ENCODE measurements around the gene GAL3ST2.
"Not testable (repeated sequence)": the region's sequence is repeated elsewhere in the genome, so short reads cannot be mapped to it uniquely, and the experiment has no call there.

GAL3ST2 gene

DNA sequence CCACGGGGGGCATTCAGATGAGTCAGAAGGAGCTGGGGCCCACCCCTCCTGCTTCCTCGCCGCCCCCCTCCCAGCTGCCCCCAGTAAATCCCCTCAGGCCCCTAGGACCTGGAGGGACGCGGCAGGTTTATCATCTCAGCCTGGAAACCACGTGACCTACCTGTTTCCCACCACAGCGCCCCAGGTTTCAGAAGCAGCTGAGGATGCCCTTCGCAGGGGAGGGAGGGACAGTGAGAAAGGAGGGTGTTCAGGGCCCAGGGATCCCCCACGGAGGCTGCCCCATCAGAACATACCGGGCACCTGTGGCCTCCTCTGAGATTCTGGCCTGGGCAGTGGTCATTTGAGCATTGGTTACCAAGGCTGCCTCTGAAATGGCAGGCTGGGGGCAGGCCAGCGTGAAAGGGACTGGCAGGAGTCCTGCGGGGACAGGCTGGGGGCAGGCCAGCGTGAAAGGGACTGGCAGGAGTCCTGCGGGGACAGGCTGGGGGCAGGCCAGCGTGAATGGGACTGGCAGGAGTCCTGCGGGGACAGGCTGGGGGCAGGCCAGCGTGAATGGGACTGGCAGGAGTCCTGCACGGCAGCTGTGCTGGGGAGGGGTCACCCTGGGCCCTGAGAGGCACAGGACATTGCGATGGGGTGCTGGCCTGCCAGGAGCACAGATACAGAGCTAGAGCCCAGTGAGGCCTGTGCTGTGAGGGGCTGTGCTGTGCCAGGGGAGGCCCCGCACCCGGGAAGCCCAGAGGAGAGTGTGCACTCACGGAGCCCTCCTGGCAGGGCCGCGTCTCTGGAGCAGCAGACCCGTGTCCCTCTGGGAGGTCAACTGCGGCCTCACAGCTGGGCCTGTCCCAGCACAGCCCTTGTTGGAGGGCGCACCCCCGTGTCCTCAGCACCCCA is 33.9 kb downstream of the GAL3ST2 start:
- DNase-seq, result no peak

DNA sequence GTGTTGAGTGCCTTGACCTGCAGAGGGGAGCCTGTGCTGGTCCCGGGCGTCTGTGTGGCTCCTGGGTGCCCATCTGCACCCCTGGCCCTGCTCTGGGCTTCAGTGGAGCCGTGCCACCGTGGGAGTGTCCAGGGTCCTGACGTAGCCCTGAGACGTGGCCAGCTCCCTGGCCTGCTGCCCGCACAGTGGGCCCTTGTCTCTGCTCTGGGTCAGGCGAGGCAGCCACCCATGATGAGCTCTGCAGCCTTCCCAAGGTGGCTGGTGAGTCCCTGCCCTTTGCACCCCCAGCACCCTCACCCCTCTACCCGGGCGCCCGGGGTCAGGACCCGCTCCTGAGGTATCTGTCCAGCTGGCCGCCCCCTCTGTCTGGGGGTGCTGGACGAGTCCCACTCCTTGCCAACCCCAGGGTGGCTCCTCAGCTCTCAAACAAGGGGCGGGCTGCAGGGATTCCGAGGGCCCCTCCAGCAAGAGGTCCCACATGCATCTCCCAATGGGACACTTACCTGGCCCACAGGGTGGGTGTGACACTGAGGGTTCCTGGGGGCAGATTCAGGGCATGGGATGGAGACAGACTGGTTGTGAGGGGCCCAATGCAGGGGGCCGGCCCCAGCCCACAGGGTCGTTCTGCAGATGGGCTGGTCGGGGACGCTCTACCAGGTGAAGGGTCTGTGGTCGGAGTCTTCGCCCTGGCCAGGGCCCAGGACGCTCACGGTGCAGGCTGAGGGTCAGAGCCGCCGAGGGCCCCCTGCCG is 34.8 kb downstream of the GAL3ST2 start:
- DNase-seq, result no peak

DNA sequence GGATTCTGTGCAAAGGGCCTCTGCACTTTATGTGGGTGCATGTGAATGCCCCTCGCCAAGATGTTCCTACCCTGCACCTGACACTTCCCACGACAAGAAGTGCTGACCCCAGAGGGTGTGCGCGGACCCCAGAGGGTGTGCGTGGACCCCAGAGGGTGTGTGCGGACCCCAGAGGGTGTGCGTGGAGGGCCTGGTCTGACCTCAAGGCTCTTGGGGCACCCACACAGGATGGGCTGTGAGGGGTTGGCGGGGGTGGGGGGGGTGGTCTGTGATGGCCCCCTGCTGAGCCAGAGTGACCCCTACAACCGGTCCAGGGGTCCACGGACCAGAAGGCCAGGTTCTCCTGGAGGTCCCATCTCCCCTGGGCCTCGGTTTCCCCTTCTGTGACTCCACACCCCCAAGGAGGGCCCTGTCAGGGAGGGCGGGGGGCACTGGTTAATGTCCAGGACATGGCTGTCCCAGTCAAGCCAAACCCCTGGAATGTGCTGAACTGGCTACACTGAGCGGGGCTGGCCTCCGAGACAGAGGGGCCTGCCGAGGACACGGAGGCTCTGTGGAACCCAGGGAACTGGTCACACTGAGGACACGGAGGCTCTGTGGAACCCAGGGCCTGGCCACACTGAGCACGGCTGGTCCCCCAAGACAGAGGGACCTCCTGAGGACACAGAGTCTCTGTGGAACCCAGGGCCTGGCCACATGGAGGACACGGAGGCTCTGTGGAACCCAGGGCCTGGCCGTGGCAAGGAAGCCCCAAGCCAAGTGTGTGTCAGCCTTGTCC is 35.5 kb downstream of the GAL3ST2 start:
- no peak for DNase-seq

DNA sequence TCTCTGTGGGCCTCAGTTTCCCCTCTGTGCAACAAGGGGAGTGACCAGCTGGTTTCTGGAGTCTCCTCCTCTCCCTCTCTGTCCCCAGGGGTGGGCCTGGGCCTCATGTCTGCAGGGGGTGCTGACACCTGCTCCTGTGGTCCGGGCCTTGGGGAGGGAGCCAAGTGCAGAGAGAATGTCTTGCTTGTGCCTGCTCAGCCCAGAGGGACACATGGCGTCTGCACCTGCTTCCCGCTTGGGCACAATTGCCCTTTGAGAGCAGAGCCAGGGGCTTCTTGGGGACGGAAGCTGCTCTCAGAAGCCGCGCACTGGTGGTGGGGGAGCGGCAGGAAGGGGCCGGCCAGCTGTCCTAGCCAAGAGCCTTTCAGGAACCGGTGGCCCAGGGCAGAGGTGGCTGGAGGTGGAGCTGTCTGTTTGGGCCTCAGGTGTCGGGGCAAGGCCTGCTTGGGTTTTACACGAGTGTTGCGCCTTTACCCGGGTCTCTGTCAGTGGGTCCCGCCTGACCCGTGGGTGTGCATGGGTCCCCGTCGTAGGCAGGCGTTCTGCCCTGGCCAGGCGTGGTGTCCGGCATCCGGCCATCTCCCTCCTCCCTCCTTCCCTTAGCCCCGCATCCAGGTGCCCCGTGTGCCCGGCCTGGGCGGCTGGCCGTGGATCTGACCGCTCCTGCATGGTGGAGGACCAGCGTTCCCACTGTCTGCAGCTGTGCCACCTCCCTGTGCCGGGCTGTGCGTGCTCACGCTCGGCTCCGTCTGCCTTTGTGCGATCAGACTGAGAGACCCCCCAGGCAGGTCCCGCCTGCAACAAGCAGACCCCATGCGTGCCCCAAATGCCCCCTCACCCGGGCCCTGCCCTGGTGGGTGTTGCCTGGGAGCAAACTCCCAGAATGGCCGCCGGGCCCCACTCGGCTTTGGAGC is 36.4 kb downstream of the GAL3ST2 start:
- peak in 1 of 2 experiments; percentile 26 for DNase-seq

DNA sequence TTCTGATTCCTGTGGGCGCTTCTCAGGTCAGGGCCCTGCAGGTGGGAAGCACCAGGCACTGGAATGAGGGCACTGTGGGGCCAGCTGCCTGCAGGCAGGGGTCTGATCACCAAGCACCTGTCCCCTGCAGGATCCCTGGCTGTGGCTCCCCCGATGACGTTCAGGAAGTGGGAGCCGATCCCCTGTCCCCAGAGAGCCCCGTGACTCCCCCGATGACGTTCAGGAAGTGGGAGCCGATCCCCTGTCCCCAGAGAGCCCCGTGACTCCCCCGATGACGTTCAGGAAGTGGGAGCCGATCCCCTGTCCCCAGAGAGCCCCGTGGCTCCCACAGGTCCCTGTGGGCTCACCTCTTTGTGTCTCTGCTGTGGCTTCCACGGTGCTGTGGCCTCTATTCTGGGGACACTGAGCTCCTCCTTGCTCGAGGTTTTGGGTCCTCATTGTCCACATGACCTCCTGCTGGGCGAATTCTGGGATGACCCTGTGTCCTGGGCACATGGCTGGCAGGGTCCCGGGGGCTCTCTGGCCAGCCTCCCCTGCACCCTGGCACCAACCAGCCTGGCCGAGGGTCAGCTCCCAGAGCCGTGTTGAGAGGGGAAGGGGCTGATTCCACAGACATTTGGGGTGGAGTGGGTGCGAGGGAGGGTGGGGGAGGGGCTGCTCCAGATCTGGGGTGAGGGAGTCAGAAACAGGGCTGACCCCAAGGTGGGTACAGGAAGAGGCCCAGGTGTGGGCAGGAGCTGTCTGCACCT is 37.2 kb downstream of the GAL3ST2 start:
- DNase-seq, result no peak

DNA sequence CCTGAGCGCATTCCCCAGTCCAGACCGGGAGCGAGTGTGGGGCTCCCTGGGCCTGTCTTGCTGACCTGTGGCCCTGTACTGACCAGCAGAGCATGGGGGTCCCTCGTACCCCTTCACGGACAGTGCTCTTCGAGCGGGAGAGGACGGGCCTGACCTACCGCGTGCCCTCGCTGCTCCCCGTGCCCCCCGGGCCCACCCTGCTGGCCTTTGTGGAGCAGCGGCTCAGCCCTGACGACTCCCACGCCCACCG is 37.7 kb downstream of the GAL3ST2 start:
- DNase-seq, result no peak

DNA sequence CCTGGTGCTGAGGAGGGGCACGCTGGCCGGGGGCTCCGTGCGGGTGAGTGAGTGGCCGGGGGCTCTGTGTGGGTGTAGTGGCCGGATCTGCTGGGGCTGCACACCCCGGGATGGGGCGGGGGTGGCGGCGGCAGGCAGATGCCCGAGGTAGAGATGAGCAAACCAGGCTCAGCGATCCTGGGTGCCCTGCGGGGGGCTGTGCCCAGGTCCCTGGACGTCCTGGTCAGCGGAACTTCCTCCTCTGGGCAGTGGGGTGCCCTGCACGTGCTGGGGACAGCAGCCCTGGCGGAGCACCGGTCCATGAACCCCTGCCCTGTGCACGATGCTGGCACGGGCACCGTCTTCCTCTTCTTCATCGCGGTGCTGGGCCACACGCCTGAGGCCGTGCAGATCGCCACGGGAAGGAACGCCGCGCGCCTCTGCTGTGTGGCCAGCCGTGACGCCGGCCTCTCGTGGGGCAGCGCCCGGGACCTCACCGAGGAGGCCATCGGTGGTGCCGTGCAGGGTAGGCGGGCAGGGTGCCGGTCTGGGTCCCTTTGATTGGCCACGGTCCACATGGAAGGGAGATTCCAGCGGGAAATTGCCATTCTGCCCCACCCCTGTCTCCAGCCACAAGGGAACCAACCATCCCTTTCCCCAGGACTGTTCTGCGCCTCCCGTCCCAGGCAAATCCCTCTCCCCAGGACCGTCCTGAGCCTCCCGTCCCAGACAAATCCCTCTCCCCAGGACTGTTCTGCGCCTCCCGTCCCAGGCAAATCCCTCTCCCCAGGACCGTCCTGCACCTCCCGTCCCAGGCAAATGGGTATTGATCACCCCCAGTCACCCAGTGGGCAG is 38.2 kb downstream of the GAL3ST2 start:
- DNase-seq, result no peak

DNA sequence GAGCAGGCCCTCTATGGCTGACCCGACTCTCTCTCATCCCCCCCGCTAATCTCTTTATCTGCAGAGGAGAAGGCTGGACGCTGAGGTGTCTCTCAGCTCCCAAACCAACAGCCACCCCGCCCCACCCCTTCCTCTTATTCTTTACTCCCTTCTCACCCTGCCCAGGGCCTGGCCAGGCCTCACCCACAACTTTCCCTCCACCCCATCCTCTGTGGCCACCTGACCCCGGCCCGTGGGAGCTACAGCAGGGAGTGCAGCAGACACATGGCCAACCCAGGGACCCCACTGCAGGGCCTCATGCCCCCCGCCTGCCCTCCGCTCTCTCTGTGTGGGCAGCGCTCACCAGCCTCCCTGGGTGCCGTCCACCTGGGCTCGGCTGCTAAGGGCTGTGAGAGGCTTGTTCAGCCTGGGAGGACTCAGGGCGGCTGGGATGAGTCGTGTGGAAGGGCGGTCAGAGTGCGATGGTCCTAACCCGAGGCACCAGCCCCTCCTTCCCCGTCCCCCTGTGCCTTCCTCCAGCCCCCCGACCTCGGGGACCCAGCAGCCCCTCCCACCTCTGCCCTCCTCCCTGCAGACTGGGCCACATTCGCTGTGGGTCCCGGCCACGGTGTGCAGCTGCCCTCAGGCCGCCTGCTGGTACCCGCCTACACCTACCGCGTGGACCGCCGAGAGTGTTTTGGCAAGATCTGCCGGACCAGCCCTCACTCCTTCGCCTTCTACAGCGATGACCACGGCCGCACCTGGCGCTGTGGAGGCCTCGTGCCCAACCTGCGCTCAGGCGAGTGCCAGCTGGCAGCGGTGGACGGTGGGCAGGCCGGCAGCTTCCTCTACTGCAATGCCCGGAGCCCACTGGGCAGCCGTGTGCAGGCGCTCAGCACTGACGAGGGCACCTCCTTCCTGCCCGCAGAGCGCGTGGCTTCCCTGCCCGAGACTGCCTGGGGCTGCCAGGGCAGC is 39.1 kb downstream of the GAL3ST2 start:
- DNase-seq, result no peak

DNA sequence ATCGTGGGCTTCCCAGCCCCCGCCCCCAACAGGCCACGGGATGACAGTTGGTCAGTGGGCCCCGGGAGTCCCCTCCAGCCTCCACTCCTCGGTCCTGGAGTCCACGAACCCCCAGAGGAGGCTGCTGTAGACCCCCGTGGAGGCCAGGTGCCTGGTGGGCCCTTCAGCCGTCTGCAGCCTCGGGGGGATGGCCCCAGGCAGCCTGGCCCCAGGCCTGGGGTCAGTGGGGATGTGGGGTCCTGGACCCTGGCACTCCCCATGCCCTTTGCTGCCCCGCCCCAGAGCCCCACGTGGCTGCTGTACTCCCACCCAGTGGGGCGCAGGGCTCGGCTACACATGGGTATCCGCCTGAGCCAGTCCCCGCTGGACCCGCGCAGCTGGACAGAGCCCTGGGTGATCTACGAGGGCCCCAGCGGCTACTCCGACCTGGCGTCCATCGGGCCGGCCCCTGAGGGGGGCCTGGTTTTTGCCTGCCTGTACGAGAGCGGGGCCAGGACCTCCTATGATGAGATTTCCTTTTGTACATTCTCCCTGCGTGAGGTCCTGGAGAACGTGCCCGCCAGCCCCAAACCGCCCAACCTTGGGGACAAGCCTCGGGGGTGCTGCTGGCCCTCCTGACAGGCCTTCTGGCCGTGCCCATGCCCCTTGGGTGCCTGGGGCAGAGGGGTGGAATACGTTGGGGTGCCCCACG is 40.0 kb downstream of the GAL3ST2 start:
- no peak for DNase-seq

DNA sequence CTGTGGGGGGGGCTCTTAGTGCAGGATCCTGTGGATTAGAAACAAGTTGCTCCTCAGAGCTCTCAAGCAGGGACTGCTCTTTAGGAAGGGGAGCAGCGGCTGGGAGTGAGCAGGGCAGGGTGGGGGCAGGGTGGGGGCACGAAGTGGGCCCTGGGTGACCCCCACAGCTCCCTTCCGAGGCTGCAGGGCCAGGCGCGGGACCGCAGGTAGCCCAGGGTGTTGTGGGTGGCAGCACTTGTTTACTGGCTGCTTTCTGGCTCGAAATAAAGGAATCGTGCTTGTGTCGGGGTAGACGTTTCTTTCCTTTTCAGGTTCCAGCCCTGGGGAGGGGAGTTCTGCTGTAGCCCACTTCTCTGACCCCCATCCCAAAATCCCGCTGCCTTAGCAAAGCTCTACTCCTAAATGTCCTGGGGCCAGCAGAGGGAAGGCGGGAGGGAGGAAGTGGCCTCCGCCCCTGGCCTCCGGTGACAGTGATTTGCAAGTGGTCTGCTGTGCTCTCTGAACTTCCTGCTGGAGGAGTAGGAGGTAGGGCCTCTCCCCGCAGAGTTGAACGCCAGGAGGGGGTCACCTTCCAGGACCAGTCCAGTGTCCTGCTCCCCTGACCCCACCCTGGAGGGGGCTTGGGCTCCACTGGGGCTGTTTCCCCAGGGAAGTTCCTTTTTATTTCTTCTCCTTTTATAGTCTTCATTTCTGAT is 40.7 kb downstream of the GAL3ST2 start:
- no peak for DNase-seq

DNA sequence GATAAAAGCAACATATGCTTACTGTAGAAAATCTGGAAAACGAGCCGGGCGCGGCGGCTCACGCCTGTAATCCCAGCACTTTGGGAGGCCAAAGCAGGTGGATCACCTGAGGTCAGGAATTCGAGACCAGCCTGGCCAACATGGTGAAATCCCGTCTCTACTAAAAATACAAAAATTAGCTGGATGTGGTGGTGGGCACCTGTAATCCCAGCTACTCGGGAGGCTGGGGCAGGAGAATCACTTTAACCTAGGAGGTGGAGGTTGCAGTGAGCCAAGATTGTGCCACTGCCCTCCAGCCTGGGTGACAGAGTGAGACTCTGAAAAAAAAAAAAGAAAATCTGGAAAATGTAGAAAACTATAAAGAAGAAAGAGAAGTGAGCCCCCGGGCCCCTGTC is 41.2 kb downstream of the GAL3ST2 start:
- not testable (repeated sequence) for DNase-seq

DNA sequence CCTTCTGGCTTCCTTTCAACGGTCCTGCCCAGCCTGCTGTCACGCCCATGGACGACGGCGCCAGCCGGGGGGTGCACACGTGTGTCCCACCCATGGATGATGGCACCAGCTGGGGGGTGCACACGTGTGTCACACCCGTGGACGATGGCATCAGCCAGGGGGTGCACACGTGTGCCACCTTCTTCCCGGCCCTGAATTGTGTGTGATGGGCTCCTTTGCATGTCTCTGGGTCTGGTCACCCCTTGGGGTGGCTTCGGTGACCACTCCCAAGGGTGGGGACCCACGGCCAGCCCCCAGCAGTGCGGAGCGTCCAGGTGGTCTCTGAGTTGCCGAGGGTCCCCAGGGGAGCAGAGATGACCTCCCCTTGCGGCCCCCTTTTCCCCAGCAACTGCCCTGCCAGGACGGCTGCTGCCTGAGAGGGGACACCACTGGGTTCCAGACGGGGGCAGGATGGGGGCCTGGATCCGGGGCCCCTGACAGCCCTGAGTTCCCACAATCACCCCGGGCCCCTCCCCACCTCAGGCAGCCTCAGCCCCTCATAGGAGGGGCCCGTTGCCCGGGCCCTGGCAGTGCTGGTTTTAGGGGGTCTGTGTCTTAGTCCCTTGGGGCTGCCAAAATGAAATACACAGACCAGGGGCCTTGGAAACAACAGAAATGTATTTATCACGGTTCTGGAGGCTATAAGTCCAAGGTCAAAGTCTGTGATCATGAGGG is 41.8 kb downstream of the GAL3ST2 start:
- DNase-seq, result no peak

DNA sequence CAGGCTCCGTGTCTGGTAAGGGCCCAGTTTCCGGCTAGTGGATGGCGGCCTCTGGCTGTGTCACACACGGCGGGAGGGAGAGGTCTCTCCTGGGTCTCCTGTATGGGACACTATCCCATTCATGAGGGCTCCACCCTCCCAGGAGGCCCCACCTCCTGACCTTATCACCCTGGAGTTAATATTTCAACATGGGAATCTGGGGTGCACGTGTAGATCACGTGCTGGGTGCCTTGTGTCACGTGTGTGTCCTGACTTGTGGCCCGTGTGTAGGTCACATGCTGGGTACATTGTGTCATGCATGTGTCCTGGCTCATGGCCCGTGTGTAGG is 42.3 kb downstream of the GAL3ST2 start:
- DNase-seq, result no peak

DNA sequence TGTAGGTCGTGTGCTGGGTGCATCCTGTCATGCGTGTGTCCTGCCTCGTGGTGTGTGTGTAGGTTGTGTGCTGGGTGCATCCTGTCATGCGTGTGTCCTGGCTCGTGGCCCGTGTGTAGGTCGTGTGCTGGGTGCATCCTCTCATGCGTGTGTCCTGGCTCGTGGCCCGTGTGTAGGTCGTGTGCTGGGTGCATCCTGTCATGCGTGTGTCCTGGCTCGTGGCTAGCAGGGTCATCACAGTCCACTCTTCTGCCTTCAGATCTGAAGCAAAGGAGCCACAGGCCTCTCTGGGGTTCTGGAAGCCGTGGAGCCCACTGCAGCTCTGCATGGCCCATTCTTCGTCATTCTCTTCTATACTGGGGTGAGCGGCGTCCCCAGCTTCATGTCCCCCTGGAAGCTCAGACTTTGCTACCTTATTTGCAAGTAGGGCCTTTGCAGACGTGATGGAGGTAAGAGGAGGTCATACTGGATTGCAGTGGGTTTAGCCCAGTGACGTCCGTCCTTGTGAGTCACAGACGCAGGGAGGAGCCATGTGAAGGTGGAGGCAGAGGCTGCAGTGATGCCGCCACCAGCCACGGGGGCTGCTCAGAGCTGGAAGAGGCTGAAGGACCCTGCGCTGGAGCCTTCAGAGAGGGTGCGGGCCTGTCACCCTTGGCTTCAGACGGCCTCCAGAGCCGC is 43.5 kb downstream of the GAL3ST2 start:
- not testable (repeated sequence) for DNase-seq

DNA sequence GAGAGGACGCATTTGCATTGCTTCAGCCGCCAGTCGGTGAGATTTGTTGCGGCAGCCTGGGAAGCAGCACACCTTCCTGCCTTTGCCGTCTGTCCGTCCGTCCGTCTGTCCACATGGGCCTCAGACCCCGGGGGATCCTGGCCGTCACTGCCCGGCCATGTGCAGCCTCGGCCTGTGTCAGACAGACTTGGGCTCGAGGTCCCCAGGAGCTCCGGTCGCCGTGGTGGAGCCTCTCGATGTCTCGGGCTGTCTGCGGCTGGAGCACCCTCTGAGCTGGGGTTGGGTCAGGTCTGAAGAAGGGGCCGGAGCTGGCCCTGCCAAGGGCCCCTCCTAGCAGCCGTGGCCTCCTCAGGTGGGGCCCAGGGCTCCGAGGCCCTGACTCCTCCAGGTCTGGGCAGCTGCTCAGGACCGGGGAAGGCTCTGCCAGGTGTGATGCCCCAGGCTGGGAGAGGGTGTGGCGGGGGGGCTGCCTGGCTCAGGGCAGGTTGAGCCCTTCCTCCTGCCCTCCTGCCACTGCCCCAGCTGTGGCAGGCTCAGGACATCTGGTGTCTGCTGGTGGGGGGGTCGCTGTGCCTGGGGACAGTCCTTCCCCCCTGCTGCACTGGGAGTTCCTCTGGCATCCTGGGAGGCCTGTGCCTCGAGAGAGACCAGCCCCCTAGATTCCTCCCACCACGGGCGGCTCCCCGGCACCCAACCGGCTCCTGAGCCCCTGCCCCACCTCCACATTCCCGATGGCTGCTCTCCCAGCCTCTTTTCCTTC is 44.2 kb downstream of the GAL3ST2 start:
- DNase-seq, result no peak

DNA sequence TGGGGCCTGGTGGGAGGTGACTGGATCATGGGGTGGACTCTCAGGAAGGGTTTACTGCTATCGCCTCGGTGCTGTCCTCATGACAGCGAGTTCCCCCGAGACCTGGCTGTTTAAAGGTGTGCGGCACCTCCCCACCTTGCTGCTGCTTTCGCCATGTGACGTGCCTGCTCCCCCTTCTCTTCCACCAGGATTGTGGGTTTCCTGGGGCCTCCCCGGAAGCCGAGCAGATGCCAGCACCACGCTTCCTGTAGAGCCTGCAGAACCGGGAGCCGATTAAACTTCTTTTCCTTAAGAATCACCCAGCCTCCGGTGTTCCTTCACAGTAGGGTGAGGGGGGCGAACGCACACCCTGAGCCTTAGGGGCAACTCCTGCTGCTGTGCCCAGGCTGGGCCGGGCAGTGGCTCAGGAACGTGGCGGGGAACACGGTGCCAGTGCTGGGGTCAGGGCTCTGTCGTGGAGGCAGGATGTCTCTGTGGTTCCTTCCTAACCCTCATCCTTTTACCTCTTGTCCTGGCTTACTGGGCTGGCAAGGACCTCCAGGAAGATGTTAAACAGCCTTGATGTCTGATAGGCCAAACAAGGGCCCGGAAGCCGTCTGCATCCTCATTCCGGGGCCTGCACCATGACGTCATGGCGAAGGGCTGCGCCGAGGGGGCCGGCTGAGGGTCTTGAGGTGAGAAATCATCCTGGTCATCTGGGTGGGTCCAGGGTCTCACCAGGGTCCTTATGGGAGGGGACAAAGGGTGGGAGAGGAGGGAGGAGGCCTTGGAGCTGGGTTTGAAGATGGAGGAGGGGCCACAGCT is 45.0 kb downstream of the GAL3ST2 start:
- no peak for DNase-seq
